Activated gamma-delta T cell treated with anti-CD3 and anti-CD28 coated beads, Interleukin-2, amount 50 U/mL, for 16 hours (primary cell): ENCODE measurements around the gene PAGR1.
"Not testable (repeated sequence)": the region's sequence is repeated elsewhere in the genome, so short reads cannot be mapped to it uniquely, and the experiment has no call there.

Experiments used
- DNase-seq: peaks from one replicate; pipeline ENCODE4 v3.0.0-alpha.2; 2020; ENCODE audit warnings: low read depth

The PAGR1 gene

DNA sequence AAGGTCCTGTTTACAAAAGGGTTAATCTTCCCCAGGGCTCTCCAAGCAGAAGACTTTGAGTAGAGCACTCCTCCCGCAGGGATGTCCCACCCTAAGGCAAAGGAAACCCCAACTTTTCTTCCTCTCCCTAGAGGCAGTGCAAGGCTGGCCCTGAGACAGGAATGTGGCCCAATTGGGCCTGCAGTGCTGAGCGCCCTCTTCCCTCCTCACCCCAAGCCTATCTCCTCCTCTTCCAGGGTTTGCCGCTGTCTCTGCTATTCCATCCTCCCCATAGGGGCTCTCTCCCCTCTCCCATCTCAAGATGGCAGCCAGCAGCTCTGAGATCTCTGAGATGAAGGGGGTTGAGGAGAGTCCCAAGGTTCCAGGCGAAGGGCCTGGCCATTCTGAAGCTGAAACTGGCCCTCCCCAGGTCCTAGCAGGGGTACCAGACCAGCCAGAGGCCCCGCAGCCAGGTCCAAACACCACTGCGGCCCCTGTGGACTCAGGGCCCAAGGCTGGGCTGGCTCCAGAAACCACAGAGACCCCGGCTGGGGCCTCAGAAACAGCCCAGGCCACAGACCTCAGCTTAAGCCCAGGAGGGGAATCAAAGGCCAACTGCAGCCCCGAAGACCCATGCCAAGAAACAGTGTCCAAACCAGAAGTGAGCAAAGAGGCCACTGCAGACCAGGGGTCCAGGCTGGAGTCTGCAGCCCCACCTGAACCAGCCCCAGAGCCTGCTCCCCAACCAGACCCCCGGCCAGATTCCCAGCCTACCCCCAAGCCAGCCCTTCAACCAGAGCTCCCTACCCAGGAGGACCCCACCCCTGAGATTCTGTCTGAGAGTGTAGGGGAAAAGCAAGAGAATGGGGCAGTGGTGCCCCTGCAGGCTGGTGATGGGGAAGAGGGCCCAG, 3.0 kb upstream of the PAGR1 start:
- no peak for DNase-seq

DNA sequence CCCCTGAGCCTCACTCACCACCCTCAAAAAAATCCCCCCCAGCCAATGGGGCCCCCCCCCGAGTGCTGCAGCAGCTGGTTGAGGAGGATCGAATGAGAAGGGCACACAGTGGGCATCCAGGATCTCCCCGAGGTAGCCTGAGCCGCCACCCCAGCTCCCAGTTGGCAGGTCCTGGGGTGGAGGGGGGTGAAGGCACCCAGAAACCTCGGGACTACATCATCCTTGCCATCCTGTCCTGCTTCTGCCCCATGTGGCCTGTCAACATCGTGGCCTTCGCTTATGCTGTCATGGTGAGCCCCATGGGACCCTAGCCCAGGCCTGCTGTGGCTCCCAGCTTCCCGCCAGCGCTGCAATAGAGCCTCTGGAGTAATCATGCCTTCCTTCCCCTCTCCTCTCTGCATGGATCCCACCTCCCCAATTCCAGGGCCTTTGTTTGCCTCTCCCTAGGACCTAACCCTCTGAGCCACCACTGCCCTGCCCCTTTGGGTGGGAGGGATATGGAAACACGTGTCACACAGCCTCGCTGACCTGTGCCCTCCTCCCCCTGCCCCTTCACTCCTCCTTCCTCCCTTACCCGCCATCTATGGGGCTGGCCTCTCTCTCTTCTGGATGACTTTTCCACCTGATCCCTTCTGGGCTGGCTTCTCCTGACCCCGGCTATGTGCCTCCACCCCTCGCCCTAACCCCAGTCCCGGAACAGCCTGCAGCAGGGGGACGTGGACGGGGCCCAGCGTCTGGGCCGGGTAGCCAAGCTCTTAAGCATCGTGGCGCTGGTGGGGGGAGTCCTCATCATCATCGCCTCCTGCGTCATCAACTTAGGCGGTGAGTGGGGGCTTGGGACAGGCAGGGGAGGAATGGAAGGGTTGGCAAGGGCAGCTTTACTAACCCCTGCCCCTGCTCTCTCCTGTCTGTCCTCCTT, 2.0 kb upstream of the PAGR1 start:
- DNase-seq = no peak

DNA sequence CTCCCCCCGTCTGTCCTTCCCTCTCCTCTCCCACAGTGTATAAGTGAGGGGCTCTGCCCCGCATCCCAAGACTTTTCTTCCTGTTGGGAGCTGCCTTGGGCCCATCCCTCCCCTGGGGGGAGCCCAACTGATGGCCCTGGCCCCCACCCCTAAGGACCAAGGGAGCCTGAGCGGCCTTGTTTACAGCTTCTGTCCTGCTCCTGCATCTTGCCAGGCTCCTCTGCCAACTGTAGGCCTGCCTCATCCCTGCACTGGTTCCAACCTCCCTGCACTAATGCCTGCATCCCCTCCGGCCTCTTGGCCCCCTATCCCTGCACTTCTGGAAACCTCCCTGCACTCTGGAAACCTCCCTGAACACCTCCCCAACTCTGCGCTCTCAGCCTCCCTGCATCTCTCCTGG, 1.4 kb upstream of the PAGR1 start:
- DNase-seq = no peak

DNA sequence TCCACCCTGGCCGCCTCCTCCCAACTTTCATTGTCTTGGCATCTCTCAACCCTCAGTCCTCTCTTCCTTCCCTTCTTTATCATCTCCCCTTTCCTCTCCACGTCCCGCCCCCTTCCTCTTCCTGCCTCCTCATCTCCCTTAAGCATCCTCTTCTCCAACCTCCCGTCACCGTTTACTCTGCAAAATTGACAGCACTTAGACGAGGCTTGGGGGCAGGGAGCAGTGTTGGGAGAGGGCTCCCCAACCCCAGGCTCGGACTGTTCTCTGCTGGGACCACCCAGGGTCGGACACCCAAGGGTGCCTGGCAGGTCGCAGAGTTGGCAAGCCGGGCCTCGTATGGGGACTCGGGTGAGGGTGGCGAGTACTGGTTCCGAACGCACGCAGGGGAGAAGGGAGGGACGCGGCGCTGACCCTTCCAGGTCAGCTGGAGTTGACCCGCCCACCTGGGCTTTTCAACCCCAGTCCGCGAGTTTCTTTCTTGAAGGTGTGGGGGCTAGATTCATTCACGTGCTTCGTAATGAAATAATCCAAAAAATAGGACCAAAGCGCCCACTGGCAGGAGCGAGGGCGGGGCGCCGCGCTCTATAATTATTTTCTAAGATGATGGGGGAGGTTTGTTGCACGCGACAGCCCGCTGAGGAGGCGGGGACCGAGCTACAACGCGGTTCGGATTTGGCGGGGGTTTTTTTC, 775 bp upstream of the PAGR1 start:
- no peak for DNase-seq

GRCh38 chr16:29816694-29817441, 916 bp downstream of the PAGR1 start:
- no peak for DNase-seq

DNA sequence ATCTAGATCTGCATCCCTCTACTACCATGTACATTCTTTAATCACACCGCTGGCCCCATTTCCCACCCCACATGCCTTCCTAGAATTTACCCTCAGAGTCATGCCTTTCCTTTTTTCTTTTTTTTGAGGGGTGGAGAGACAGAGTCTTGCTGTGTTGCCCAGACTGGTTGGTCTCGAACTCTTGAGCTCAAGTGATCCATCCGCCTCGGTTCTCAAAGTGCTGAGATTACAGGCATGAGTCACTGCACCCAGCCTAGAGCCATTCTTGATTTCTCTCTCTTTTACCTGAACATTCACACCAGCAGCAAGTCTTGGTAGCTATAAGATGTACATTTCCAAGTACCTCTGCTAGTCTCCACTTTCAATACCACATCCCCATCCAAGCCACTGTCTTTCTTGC, 2.1 kb downstream of the PAGR1 start:
- no peak for DNase-seq

GRCh38 chr16:29819506-29819905, 3.6 kb downstream of the PAGR1 start:
- DNase-seq = no peak

GRCh38 chr16:29820271-29820701, 4.3 kb downstream of the PAGR1 start, which contains the start of gene MVP:
Gene MVP, plus strand, starts transcription at chr16:29820462. Its CDS starts 10,088 bp downstream, at chr16:29830550.
- no peak for DNase-seq

DNA sequence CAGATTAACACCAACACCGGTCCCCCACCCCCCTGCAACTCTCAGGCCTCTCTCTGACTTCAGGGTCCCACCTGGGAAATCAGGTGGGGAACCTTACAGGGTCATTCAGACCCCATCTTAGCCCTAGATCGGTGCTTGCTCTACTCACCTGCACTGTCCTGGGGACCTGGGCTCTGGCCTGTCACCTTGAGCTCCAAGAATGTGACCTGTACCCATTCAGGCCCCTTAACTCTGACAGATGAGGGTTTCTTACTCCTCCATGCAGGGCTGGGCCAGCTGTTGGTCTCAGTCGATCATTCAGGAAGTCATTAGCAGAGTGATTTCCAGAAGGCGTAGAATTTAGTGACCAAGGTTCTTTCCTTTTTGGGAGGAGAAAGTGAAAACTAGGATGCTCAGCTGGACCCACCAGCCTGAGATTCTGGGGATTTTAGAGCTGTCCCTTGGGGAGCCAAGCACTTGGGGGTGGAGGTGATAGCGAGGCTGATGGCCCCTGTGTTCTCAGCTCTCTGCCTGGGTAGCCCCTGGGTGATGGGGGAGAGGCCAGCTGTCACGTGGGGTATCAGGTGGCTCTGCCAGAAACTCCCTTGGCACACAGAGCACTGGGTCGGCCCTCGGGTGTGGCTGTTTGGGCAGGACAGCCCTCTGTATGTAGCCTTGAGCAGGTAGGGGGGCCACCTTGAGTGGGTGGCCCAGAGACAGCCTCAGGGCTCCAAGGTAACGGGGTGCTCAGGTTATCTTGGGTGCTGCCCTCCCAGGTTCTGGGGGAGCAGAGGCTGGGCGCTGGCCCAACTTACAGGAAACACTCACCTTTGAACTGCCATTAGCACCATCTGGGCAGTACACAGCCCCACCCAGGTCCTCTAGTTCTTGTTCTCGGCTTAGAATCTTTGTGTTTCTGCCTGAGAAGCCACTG, 5.0 kb downstream of the PAGR1 start:
- DNase-seq = no peak

- DNase-seq = no peak
These were observed 5.7 kb downstream of the PAGR1 start for GRCh38 chr16:29821643-29822115.

DNA sequence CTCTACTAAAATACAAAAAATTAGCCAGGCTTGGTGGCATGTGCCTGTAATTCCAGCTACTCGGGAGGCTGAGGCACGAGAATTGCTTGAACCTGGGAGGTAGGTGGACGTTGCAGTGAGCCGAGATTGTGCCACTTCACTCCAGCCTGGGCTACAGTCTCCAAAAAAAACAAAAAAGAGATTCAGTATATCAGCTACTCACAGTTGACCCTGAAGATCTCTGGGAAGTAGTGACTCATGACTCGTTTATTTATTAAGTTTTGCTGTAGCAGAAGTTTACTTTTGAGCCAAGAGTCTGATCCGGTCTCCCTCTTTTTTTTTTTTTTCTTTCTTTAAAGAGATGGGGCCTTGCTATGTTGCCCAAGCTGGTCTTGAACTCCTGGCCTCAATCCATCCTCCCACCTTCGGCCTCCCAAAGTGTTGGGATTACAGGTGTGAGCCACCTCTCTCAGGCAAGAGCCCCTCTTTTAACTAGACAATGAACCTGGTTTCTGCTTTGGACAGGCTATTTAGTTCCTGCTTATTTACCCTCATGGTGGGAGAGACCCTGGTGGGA, 8.7 kb downstream of the PAGR1 start:
- DNase-seq = no peak

DNA sequence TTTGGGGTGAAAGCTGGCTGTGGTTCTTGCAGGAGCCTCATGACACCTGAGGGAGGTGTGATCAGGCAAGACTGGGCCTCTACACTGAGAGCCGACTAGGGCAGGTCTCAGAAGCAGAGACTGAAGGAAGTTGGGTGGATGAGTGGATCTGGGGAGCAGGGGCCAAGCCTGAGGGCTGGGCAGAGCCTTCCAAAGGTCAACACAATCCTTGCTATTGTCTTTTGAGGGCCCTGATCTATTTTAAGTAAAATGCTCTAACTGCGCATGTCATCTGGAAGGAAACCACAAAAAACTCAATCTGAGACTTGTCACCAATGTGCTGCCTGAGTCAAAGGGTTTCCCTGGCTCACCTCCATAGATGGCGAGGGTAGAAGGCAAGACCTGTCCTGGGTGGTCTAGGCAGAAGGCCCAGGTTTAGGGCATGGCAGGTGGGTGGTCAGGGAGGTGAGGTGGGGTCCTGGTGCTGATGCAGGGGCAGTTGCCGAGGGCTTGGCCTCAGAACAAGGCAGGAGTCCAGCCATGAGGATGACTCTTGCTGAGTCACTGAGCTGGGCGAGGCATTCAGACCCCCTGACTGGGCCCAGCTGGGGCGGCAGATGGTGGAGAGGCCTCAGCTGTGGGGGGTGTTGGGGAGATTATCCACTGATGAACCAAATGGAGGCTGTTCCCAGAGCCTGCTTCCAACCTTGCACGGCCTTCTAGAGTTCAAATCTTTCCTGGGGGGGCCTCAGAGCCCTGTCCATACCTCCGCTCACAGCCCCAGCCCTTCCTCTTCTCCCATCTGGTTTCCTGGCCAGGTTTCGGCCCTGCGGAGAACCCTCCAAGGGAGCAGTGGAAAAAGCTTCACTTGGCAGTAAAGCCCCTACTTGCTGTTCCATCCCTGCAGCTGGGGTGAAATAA, 9.4 kb downstream of the PAGR1 start:
- DNase-seq = no peak

- DNase-seq = no peak
These were observed 10.4 kb downstream of the PAGR1 start for GRCh38 chr16:29826342-29826695.

GRCh38 chr16:29830774-29831173, 14.8 kb downstream of the PAGR1 start:
- no peak for DNase-seq

GRCh38 chr16:29831490-29831889, 15.5 kb downstream of the PAGR1 start:
- DNase-seq = no peak

- DNase-seq = not testable (repeated sequence)
These were observed 17.3 kb downstream of the PAGR1 start for GRCh38 chr16:29833219-29833618.

GRCh38 chr16:29834079-29834478, 18.1 kb downstream of the PAGR1 start:
- no peak for DNase-seq

DNA sequence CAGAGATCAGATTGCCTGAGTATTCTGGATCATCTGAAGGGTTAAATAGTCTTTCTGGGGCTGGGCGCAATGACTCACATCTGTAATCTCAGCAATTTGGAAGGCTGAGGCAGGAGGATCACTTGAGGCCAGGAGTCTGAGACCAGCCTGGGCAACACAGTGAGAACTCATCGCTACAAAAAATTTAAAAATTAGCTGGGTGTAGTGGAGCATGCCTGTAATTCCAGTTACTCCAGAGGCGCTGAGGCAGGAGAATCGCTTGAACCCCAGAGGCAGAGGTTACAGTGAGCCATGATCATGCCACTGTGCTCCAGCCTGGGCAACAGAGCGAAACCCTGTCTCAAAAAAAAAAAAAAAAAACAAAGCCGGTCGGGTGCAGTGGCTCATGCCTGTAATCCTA, 20.0 kb downstream of the PAGR1 start:
- DNase-seq = no peak

GRCh38 chr16:29836623-29837022, 20.7 kb downstream of the PAGR1 start:
- DNase-seq = no peak
